LHCN-M2 (cell line): Measurements from ENCODE around the gene CSRP1. TPM values are rescaled to one million over a fixed set of nuclear protein-coding genes. Genes with fewer than 3 reads are reported as not detected.
"Not testable (repeated sequence)": the region's sequence is repeated elsewhere in the genome, so short reads cannot be mapped to it uniquely, and the experiment has no call there.

Source experiments
- DNase-seq: peaks from one replicate; pipeline ENCODE4 v3.0.0-alpha.2; 2012; ENCODE audit warnings: low read depth
- polyA plus RNA-seq: library from polyadenylated mRNA; unstranded; fragments of >200 nt; gene quantifications from one replicate; pipeline ENCODE4 v1.2.1, GENCODE V29; 2012; ENCODE audit warnings: missing spikeins
- total RNA-seq: library from RNA; depleted of rRNA; stranded (reverse); fragments of >200 nt; gene quantifications from 2 replicates; pipeline ENCODE4 v1.2.3, GENCODE V29; 2014; rRNA removed

CSRP1 gene
- total RNA-seq: 336 and 492 TPM in 2 replicates
- polyA plus RNA-seq: 491 TPM

GRCh38 chr1:201506557-201507359 lies at the start of gene CSRP1:
Gene CSRP1 (minus strand): TSS chr1:201507123. CDS start chr1:201496303, 10,820 bp downstream.
- peak; percentile 72 for DNase-seq

GRCh38 chr1:201555593-201555945 lies 48.6 kb upstream of the CSRP1 start:
- DNase-seq: no peak

- DNase-seq: no peak
These were observed 48.1 kb upstream of the CSRP1 start for GRCh38 chr1:201554789-201555592.

GRCh38 chr1:201554190-201554600 lies 47.3 kb upstream of the CSRP1 start:
- no peak for DNase-seq

GRCh38 chr1:201553496-201554189 lies 46.7 kb upstream of the CSRP1 start:
- DNase-seq: no peak

GRCh38 chr1:201552941-201553351 lies 46.0 kb upstream of the CSRP1 start:
- DNase-seq: peak; percentile 82

GRCh38 chr1:201551877-201552731 lies 45.2 kb upstream of the CSRP1 start:
- DNase-seq: peak; percentile 93

- DNase-seq: no peak
These were observed 44.2 kb upstream of the CSRP1 start for GRCh38 chr1:201551096-201551495.

GRCh38 chr1:201549522-201549921 lies 42.6 kb upstream of the CSRP1 start:
- DNase-seq: not testable (repeated sequence)

- DNase-seq: no peak
These were observed 39.0 kb upstream of the CSRP1 start for GRCh38 chr1:201545851-201546492.

- DNase-seq: no peak
These were observed 37.8 kb upstream of the CSRP1 start for GRCh38 chr1:201544710-201545109.

- DNase-seq: no peak
These were observed 37.1 kb upstream of the CSRP1 start for GRCh38 chr1:201543871-201544642.

- peak; percentile 91 for DNase-seq
These were observed 35.5 kb upstream of the CSRP1 start for GRCh38 chr1:201542309-201543035.

GRCh38 chr1:201540846-201541735 lies 34.2 kb upstream of the CSRP1 start:
- no peak for DNase-seq

GRCh38 chr1:201539561-201540431 lies 32.9 kb upstream of the CSRP1 start:
- DNase-seq: peak; percentile 93

GRCh38 chr1:201538612-201539551 lies 32.0 kb upstream of the CSRP1 start, which contains the start of gene NAV1:
Gene NAV1 (plus strand): TSS chr1:201539127. CDS start chr1:201622885, 83,758 bp downstream.
- DNase-seq: peak; percentile 94
